K562 (cell line): ENCODE data around the gene CRABP2. TPM values are rescaled to one million over a fixed set of nuclear protein-coding genes. Genes with fewer than 3 reads are reported as not detected.
A peak's percentile ranks its signal among the peaks of the same experiment; 100 is the strongest.

Source experiments
- CBFB ChIP-seq: sonication (generic); formaldehyde crosslinking; IDR thresholded peaks from 2 replicates; pipeline ENCODE4 v1.4.0; 2020; ENCODE audit warnings: mild to moderate bottlenecking, missing genetic modification reagents
- CEBPB ChIP-seq: fragments of 450-650 bp; IDR thresholded peaks from 2 replicates; pipeline ENCODE4 v1.6.1; 2016; ENCODE audit warnings: missing genetic modification characterization, missing compliant biosample characterization
- E2F1 ChIP-seq: sonication (generic); formaldehyde crosslinking; IDR thresholded peaks from 2 replicates; pipeline ENCODE4 v1.8.1; 2023; ENCODE audit warnings: mild to moderate bottlenecking, missing genetic modification reagents, moderate library complexity
- ELF4 ChIP-seq: fragments of 450-650 bp; formaldehyde crosslinking; IDR thresholded peaks from 2 replicates; pipeline ENCODE4 v1.4.0; 2022; ENCODE audit warnings: missing genetic modification characterization
- EZH2 ChIP-seq: IDR thresholded peaks from 2 replicates; pipeline ENCODE4 v1.6.1; 2012; ENCODE audit warnings: low read depth, mild to moderate bottlenecking, inconsistent platforms, low read length, borderline replicate concordance
- GATAD2B ChIP-seq: fragments of 450-650 bp; IDR thresholded peaks from 2 replicates; pipeline ENCODE4 v1.6.1; 2017; ENCODE audit warnings: mild to moderate bottlenecking, borderline replicate concordance
- HDAC6 ChIP-seq: IDR thresholded peaks from 2 replicates; pipeline ENCODE4 v1.6.1; 2012; ENCODE audit warnings: low read depth, mild to moderate bottlenecking, control low read depth, inconsistent platforms, low read length, moderate library complexity
- MTA3 ChIP-seq: fragments of 450-650 bp; formaldehyde crosslinking; IDR thresholded peaks from 2 replicates; pipeline ENCODE4 v1.6.1; 2017; ENCODE audit warnings: mild to moderate bottlenecking, borderline replicate concordance
- NEUROD1 ChIP-seq: fragments of 150-350 bp; IDR thresholded peaks from 2 replicates; pipeline ENCODE4 v1.6.1; 2014; ENCODE audit warnings: borderline replicate concordance, low read length, low read depth; ENCODE audit not compliant: partially characterized antibody
- NFIX ChIP-seq: fragments of 250-450 bp; sonication (Bioruptor Pico); IDR thresholded peaks from 2 replicates; pipeline ENCODE4 v1.4.0; 2020; ENCODE audit warnings: low read depth, mild to moderate bottlenecking, moderate library complexity
- NR1H2 ChIP-seq: sonication (generic); formaldehyde crosslinking; IDR thresholded peaks from 2 replicates; pipeline ENCODE4 v1.4.0; 2020; ENCODE audit warnings: mild to moderate bottlenecking, missing genetic modification reagents
- PHB2 ChIP-seq: fragments of 450-650 bp; IDR thresholded peaks from 2 replicates; pipeline ENCODE4 v1.6.1; 2017; ENCODE audit warnings: low read depth
- RFX5 ChIP-seq: IDR thresholded peaks from 2 replicates; pipeline ENCODE4 v1.6.1; 2011; ENCODE audit warnings: low read depth, mild to moderate bottlenecking, improper control_type of control experiment, low read length
- SIN3B ChIP-seq: fragments of 450-650 bp; IDR thresholded peaks from 2 replicates; pipeline ENCODE4 v1.6.1; 2017; ENCODE audit warnings: low read depth, mild to moderate bottlenecking, moderate library complexity
- TOE1 ChIP-seq, 2 experiments: fragments of 450-650 bp in 1 of 2; sonication (generic) in 1 of 2; formaldehyde crosslinking in 1 of 2; IDR thresholded peaks; 2 replicates each; pipeline versions ENCODE4 v1.7.1 to v1.8.0; 2016 to 2022; ENCODE audit warnings: borderline replicate concordance in 2 of 2, mild to moderate bottlenecking in 2 of 2, antibody characterized with exemption in 1 of 2, inconsistent platforms in 1 of 2, low read depth in 1 of 2, missing genetic modification reagents in 1 of 2, moderate library complexity in 1 of 2
- ZFP36 ChIP-seq: fragments of 150-350 bp; IDR thresholded peaks from 2 replicates; pipeline ENCODE4 v1.6.1; 2018; ENCODE audit warnings: low read length, low read depth; ENCODE audit not compliant: partially characterized antibody
- ZNF143 ChIP-seq: sonication (generic); formaldehyde crosslinking; IDR thresholded peaks from 2 replicates; pipeline ENCODE4 v1.9.0; 2022; ENCODE audit warnings: mild to moderate bottlenecking, missing genetic modification reagents
- ZNF217 ChIP-seq: sonication (generic); formaldehyde crosslinking; IDR thresholded peaks from 2 replicates; pipeline ENCODE4 v1.8.0; 2022; ENCODE audit warnings: mild to moderate bottlenecking, missing genetic modification reagents
- ZNF76 ChIP-seq: fragments of 250-450 bp; sonication (Bioruptor Pico); IDR thresholded peaks from 2 replicates; pipeline ENCODE4 v1.4.0; 2020; ENCODE audit warnings: mild to moderate bottlenecking, moderate library complexity, borderline replicate concordance
- polyA plus RNA-seq, 8 experiments: library from polyadenylated mRNA; depleted of rRNA in 4 of 8; stranded (reverse) in 5 of 8; unstranded in 3 of 8; fragments of >200 nt; fragmentation: Nextera tagmentation in 2 of 8; fragmentation: Illumina TruSeq in 1 of 8; extraction: Ambion mirVana in 2 of 8; extraction: Trizol in 1 of 8; gene quantifications; 2 replicates each; pipeline versions ENCODE4 v1.2.1 to v1.2.3, GENCODE V29; 2011 to 2014; ENCODE audit warnings: inconsistent platforms in 1 of 8, missing spikeins in 1 of 8
- total RNA-seq, 7 experiments: library from RNA; depleted of rRNA in 6 of 7; stranded (reverse); fragments of >200 nt in 6 of 7; fragmentation: Illumina TruSeq in 2 of 7; extraction: Trizol in 2 of 7; gene quantifications; 2 replicates each; pipeline versions ENCODE4 v1.2.1 to v1.2.3, GENCODE V29; 2011 to 2021; ENCODE audit warnings: low replicate concordance in 1 of 7
- TF ChIP-seq, protein P1 (sequence below): fragments of 250-450 bp; sonication (Bioruptor Pico); IDR thresholded peaks from 2 replicates; pipeline ENCODE4 v1.4.0; 2020; ENCODE audit warnings: mild to moderate bottlenecking, moderate library complexity
- TF ChIP-seq, protein P2 (sequence below): sonication (generic); formaldehyde crosslinking; IDR thresholded peaks from 2 replicates; pipeline ENCODE4 v1.8.0; 2022; ENCODE audit warnings: missing genetic modification reagents, mild to moderate bottlenecking, borderline replicate concordance

Gene CRABP2
- total and polyA plus RNA-seq, 9 of the 15 experiments (the other 6 are each of a cell fraction or from before 2014, with no cell fraction given), result 0.30 to 2.5 (median 0.82) TPM

GRCh38 chr1:156750711-156751450, 45.5 kb upstream of the CRABP2 start (continued):
- TF ChIP-seq TOE1 (IDR thresholded peaks at IDR 0.05; ENCODE audit: borderline replicate concordance) (no peak), TOE1 (CRISPR knock-in tag; IDR thresholded peaks at IDR 0.05; ENCODE audit: borderline replicate concordance, low read depth) (no peak), GATAD2B (0 out of 2 replicates have a peak, but pooled peaks have one; percentile 64), EZH2 (no peak), CBFB (CRISPR knock-in tag) (no peak), MTA3 (no peak), ZNF217 (CRISPR knock-in tag) (no peak), ZNF143 (no peak; the same call in 1 of the 2 replicates), NEUROD1 (no peak), SIN3B (peak; percentile 31; the same call in 1 of the 2 replicates), ELF4 (no peak), CEBPB (peak; percentile 88), ZFP36 (no peak), ZNF76 (no peak), NFIX (no peak), RFX5 (no peak), PHB2 (no peak), NR1H2 (CRISPR knock-in tag) (no peak), HDAC6 (no peak), E2F1 (no peak)
- TF ChIP-seq, protein P1, sequence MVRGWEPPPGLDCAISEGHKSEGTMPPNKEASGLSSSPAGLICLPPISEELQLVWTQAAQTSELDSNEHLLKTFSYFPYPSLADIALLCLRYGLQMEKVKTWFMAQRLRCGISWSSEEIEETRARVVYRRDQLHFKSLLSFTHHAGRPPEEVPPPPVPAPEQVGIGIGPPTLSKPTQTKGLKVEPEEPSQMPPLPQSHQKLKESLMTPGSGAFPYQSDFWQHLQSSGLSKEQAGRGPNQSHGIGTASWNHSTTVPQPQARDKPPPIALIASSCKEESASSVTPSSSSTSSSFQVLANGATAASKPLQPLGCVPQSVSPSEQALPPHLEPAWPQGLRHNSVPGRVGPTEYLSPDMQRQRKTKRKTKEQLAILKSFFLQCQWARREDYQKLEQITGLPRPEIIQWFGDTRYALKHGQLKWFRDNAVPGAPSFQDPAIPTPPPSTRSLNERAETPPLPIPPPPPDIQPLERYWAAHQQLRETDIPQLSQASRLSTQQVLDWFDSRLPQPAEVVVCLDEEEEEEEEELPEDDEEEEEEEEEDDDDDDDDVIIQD (CRISPR knock-in tag), result no peak
- TF ChIP-seq, protein P2, sequence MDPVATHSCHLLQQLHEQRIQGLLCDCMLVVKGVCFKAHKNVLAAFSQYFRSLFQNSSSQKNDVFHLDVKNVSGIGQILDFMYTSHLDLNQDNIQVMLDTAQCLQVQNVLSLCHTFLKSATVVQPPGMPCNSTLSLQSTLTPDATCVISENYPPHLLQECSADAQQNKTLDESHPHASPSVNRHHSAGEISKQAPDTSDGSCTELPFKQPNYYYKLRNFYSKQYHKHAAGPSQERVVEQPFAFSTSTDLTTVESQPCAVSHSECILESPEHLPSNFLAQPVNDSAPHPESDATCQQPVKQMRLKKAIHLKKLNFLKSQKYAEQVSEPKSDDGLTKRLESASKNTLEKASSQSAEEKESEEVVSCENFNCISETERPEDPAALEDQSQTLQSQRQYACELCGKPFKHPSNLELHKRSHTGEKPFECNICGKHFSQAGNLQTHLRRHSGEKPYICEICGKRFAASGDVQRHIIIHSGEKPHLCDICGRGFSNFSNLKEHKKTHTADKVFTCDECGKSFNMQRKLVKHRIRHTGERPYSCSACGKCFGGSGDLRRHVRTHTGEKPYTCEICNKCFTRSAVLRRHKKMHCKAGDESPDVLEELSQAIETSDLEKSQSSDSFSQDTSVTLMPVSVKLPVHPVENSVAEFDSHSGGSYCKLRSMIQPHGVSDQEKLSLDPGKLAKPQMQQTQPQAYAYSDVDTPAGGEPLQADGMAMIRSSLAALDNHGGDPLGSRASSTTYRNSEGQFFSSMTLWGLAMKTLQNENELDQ (CRISPR knock-in tag), result no peak
